NOMO-1 (cell line): ENCODE results near the gene MPG.
A peak's percentile ranks its signal among the peaks of the same experiment; 100 is the strongest.

Experiments
- DNase-seq, 2 experiments: peaks; one replicate each; lab custom pipeline; 2025; ENCODE audit not compliant: unreplicated experiment in 2 of 2; lab: John Stamatoyannopoulos, UW

Gene MPG

DNA sequence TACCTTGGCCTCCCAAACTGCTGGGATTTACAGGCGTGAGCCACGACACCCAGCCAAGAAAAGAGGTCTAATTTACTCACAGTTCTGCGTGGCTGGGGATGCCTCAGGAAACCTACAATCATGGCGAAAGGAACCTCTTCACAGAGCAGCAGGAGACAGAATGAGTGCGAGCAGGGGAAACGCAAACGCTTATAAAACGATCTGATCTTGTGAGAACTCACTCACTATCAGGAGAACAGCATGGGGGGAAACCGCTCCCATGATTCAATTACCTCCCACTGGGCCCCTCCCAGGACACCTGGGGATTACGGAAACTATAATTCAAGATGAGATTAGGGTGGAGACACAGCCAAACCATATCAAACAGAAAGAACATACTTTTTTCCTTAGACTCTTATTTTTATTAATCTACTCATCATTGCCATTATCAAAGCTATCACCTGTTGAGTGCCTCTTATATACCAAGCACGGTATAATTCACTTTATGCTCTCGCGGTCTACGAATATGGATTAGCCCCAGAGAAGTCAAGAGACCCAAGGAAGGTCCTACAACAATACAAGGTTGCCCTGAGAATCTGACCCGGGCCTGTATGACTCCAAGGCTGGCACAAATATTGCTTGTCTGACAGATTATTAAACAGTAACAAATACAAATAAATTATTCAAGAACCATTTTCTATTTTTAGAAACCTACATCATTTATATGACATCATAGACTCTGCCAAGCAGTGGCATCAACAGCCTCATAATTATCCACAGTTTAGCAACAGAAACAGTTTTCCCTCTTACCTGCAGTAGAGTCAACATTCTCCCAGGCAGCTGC lies 27.0 kb upstream of the MPG start:
- DNase-seq, result no peak

DNA sequence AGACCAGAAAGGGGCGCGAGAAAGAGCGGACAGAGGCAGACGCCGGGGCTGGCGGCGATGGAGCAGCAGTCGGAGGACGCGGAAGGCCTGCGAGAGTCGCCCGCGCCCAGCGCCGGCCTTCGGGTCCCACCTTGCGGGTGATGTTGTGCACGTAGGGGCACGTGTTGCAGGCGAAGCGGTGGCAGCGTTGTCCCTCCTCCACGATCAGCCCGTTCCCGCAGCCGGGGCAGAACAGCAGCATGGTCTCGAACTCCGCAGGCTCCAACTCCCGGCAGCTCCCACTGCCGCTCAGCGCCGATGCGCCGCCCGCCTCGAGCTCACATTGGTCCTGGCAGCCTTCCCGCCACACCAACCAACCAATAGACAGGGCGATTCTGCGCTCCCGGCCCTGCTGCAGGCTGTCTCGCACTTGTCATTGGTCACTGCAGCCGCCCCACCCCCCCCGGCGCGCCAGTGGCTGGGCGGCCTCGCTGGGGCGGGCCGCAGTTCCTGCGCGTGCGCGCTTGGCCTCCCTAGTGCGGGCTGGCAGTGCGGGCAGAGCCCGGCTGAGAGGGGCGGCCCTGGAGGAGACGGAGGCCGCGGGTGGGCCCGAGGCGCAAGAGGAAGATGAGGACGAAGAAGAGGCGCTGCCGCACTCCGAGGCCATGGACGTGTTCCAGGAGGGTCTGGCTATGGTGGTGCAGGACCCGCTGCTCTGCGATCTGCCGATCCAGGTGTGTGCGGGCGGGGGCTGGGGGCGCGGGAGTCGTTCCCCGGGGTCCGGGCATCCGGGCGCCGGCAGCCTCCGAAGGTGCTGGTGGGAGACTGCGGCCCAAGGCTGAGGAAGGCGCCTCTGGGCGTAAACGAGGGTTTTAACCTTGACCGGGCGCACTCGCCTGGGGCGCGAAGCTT lies 24.4 kb upstream of the MPG start, which contains the start of the genes POLR3K and SNRNP25:
Gene POLR3K (minus strand): TSS at position 263 of the 891 bp plus-strand sequence. CDS start 22 bp downstream, at position 241.
Gene SNRNP25 (plus strand): TSS at position 483 of the 891 bp plus-strand sequence. CDS start 189 bp downstream, at position 672.
- peak; percentile 97 to 98 for DNase-seq

DNA sequence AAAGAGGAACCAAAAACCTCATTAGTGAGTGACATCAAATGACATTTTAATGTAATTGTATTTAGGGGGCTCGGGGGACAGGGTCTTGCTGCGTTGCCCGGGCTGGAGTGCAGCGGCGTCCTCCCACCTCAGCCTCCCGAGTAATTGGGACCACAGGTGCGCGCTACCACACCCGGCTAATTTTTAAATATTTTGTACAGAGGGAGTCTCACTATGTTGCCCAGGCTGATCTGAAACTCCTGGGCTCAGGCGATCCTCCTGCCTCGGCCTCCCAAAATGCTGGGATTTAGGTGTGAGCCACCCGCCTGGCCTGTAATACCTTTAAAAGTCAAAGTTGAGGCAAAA lies 23.8 kb upstream of the MPG start:
- DNase-seq, result peak in 1 of 2 experiments; percentile 52

- no peak for DNase-seq
These were observed 22.4 kb upstream of the MPG start for GRCh38 chr16:55571-56136.

DNA sequence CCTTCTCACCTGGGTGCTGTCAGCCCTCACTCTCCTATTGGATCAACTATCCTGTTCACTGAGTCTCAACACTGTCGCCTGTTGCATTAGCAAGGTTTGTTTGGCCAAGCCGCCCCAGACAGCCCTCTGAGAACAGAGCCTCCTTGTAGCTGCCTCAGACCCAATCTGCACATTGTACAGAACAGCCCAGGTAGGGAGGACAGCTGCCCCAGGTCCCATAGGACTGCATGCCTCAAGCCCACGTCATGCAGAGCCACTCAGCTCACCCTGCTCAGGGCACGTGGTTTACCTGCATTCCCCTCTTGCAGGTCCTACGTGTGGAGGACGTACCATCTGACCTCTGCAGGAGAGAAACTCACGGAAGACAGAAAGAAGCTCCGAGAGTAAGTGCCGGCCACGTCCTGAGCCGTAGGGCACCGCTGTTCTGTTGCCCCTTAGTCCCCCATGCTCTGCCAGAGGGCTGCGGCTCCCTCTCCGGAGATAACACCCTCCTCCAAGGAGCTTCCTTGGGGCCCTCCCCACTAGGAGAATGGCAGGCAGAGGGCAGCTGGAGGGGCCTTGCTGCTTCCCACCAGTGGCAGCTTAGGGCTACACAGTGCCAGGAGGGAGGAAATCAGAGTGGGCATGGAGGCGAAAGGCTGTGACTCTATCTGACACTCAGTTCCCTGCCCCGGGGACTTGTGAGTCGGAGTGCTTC lies 21.6 kb upstream of the MPG start:
- no peak for DNase-seq

DNA sequence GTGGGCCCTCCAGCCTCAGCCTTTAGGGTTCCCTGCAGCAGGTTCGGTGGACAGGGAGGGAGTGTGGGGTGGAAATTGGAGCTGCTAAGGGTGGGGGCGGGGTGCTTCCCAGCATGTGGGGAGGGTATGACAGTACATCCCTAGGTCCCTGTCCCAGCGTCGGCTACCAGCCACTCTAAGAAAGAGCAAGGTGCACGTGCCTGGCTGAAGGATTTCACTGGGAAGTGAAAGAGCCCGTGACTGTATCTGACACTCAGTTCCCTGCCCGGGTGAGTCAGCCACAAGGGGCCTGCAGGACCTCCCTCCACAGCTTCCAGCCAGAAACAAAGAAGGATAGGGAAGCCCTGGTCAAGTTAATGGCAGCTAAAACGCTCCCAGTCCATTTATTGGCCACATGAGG lies 20.3 kb upstream of the MPG start:
- DNase-seq, result no peak

- DNase-seq, result no peak
These were observed 19.3 kb upstream of the MPG start for GRCh38 chr16:58491-59439.

- no peak for DNase-seq
These were observed 18.5 kb upstream of the MPG start for GRCh38 chr16:59440-60059.

DNA sequence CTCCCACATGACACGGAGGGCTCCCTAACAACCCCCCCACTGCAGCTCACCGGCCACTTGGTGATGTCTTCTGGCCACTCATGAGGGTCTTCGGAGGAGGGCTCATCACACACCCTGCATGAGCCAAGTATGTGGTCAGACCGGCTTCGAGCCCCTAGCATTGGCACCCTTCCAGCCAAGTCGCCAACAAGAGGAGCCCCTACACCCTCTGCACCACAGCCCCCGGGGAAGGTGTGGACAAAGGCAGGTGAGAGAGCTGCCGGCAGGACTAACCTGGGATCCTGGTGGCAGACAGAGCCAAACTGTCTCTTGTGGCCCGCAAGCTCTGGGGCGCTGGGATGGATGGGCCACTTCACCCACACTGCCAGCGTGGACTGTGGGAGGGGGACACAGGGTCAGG lies 17.9 kb upstream of the MPG start:
- no peak for DNase-seq

GRCh38 chr16:60929-61878 lies 16.8 kb upstream of the MPG start:
- DNase-seq, result no peak

DNA sequence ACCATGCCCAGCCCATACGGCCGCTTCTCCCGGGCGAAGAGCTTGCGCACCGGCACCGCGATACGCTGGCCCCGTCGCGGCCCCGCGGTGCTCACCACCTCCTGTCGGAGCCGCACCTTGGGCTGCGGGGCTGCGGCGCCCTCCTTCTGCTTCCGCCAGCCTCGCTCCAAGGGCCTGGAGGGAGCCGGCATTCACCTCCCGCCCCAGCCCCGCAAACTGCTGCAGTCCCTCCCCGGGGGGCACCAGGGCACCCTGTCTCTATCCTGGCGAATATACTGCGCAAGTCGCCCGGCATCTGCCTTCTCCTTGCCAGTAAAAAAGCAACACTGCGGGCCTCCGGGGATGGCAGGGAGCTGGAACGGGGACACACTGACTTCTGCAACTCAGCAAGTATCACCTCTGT lies 16.1 kb upstream of the MPG start:
- DNase-seq, result no peak

DNA sequence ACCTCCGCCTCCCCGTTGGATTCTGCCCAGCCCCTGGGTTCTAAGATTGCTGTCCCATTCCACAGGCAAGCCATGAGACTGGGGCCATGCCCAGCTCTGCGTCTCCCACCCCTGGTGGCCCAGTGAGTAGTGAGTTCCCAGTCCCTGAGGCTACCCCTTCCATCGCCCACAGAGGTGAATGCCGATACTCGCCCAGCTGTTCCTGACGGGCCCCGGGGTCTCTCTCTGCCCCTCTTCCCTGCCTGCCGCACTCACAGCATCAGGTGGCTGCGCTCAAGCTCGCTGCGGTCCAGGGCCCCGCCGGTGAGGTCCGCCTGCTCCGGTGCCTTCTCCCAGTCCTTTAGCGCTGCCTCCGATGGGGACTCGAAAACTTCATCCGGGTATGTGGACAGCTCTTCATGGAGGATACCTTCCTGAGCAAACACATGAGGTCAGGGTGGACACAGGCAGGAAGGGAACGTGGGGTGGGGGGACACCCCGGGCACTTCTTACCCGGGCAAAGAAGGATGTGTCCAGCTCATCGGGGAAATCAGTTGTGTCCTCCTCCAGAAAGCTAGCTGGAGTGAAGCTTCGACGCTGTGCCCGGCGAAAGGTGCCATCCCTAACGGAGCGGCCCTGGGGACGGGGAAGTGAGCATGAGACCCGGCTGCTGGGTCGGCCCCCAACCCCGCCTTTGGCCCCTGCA lies 15.6 kb upstream of the MPG start:
- DNase-seq, result no peak

DNA sequence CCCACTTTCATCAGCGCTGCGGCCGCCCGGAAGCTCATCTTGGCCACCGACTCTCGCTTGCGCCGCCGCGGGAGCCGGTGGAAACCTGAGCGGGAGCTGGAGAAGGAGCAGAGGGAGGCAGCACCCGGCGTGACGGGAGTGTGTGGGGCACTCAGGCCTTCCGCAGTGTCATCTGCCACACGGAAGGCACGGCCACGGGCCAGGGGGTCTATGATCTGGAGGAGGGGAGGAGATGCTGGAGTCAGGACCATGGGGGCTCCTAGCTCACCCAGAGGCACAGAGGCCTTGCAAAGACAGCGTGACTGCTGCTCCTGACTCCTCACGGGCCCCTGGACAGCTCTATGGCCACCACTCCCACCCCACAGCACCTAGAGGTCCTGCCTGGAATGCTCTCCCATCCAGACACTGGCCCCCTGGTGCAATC lies 15.0 kb upstream of the MPG start:
- no peak for DNase-seq

GRCh38 chr16:63466-63865 lies 14.6 kb upstream of the MPG start:
- DNase-seq, result no peak

GRCh38 chr16:63998-64913 lies 13.8 kb upstream of the MPG start:
- no peak for DNase-seq

DNA sequence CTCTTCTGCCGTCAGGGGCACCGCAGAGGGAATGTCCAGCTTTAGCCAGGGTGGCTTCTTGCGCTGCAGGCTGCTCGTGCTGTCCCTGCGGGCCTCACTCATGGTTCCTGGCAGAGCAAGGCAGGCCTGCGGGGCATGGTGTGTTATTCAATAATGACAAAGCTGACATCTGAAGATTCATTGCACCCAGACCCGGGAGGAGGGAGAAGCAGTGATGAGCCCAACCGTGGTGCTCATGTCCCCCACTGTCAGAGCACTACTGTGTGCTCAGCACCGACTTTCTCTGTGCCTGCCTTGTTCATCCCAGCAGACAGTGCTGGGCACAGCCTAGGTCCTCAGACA lies 13.1 kb upstream of the MPG start:
- no peak for DNase-seq

GRCh38 chr16:65745-66144 lies 12.3 kb upstream of the MPG start:
- peak; percentile 75 to 83 for DNase-seq
